Osteocyte (in vitro differentiated cells): ENCODE data around the gene CHST11. TPM values are rescaled to one million over a fixed set of nuclear protein-coding genes. Genes with fewer than 3 reads are reported as not detected.

Source experiments
- DNase-seq: peaks from one replicate; pipeline ENCODE4 v3.0.0; 2021; ENCODE audit warnings: mixed read lengths; ENCODE audit not compliant: unreplicated experiment; ENCODE audit errors: extremely low spot score
- H3K27ac Mint-ChIP-seq: one replicate; pipeline ENCODE4 v1.8.0; 2021; ENCODE audit warnings: mild to moderate bottlenecking, mixed read lengths; ENCODE audit not compliant: unreplicated experiment
- H3K27me3 Mint-ChIP-seq: one replicate; pipeline ENCODE4 v1.8.0; 2021; ENCODE audit warnings: mixed read lengths; ENCODE audit not compliant: unreplicated experiment
- H3K36me3 Mint-ChIP-seq: one replicate; pipeline ENCODE4 v1.8.0; 2021; ENCODE audit warnings: mixed read lengths; ENCODE audit not compliant: unreplicated experiment
- H3K4me1 Mint-ChIP-seq: one replicate; pipeline ENCODE4 v1.8.0; 2021; ENCODE audit warnings: mixed read lengths; ENCODE audit not compliant: unreplicated experiment
- H3K4me3 Mint-ChIP-seq: one replicate; pipeline ENCODE4 v1.8.0; 2021; ENCODE audit warnings: mild to moderate bottlenecking, moderate library complexity, mixed read lengths; ENCODE audit not compliant: unreplicated experiment
- H3K9me3 Mint-ChIP-seq: one replicate; pipeline ENCODE4 v1.8.0; 2021; ENCODE audit warnings: mixed read lengths; ENCODE audit not compliant: unreplicated experiment
- total RNA-seq: library from RNA; stranded (reverse); gene quantifications from 2 replicates; pipeline ENCODE4 v1.2.1, GENCODE V29; 2021
- TF ChIP-seq, protein P1 (sequence below): fragments of 200-600 bp; sonication (generic); IDR thresholded peaks from 2 replicates; pipeline ENCODE4 v1.5.0; 2021; ENCODE audit warnings: antibody characterized with exemption, mild to moderate bottlenecking, moderate library complexity

The CHST11 gene
- total RNA-seq, 1 donor from 2014 or later: 7.5 TPM

DNA sequence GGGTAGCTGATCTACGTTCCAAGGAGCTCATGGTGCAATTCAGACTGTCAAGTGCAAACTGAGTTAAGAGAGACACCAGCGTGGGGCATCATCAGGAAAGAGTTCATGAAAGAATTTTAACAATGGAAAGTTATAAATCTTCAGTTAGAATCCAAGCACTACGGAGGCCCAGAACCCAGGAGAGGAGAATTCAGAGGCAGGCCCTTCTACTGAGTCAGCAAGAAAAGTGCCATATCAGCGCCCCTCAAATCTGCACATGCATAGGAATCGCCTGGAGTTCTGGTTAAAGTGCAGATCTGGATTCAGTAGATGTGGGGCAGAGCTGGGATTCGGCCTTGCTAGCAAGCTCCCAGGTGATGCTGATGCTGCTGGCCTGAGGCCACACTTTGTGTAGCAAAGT lies 45.9 kb downstream of the CHST11 start:
- no peak for DNase-seq
- no peaks in the 10 kb centered on the region for H3K9me3 Mint-ChIP-seq
- TF ChIP-seq, protein P1, sequence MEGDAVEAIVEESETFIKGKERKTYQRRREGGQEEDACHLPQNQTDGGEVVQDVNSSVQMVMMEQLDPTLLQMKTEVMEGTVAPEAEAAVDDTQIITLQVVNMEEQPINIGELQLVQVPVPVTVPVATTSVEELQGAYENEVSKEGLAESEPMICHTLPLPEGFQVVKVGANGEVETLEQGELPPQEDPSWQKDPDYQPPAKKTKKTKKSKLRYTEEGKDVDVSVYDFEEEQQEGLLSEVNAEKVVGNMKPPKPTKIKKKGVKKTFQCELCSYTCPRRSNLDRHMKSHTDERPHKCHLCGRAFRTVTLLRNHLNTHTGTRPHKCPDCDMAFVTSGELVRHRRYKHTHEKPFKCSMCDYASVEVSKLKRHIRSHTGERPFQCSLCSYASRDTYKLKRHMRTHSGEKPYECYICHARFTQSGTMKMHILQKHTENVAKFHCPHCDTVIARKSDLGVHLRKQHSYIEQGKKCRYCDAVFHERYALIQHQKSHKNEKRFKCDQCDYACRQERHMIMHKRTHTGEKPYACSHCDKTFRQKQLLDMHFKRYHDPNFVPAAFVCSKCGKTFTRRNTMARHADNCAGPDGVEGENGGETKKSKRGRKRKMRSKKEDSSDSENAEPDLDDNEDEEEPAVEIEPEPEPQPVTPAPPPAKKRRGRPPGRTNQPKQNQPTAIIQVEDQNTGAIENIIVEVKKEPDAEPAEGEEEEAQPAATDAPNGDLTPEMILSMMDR: no peak
- peaks cover 5% of the 10 kb centered on the region for H3K4me1 Mint-ChIP-seq
- no peak overlapping the region for H3K27ac Mint-ChIP-seq
- H3K4me3 Mint-ChIP-seq: no peak overlapping the region
- H3K27me3 Mint-ChIP-seq: no peaks in the 10 kb centered on the region
- no peaks in the 10 kb centered on the region for H3K36me3 Mint-ChIP-seq

DNA sequence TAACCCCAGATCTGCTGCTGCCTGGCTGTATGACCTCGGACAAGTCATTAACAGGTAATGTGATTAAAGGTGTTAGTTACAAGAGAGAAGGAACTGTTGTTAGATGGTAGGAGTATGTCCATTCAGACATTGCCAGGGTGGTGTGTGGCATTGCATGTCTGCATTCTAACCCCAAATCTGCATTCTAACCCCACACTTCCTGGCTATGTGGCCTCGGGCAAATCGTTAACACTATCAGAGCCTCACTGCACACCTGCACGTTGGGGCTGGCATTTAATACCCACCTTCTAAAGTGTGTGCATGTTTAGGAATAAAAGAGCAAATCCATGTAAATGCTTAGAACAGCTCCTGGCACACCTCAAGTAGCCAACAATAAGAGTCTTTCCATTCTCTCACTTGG lies 46.4 kb downstream of the CHST11 start:
- TF ChIP-seq, protein P1: no peak
- H3K4me3 Mint-ChIP-seq: no peak overlapping the region
- no peaks in the 10 kb centered on the region for H3K9me3 Mint-ChIP-seq
- H3K4me1 Mint-ChIP-seq: peaks cover 5% of the 10 kb centered on the region
- no peak for DNase-seq
- no peaks in the 10 kb centered on the region for H3K27me3 Mint-ChIP-seq
- H3K36me3 Mint-ChIP-seq: no peaks in the 10 kb centered on the region
- H3K27ac Mint-ChIP-seq: no peak overlapping the region

DNA sequence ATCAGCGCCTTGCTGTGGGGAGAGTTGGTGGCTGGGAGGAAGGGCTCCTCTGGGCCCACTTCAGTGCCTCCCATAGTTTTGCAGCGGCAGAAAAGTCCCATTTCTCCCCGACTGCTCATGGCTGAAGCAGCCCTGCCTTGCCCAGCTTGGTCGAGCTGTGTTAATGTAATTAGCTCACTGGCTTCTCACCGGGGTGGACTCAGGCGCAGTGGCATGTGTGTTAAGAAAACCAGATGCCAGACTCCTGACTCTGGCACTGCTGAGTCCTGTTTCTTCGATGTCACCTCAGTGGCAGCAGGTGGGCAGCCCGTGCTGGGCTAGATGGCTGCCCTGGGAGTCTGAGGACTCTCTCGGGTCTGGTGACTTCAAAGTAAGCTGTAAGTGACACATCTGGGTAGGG lies 47.4 kb downstream of the CHST11 start:
- Mint-ChIP-seq H3K4me1 (peaks cover 5% of the 10 kb centered on the region), H3K27ac (no peak overlapping the region), H3K9me3 (no peaks in the 10 kb centered on the region), H3K36me3 (no peaks in the 10 kb centered on the region), H3K27me3 (no peaks in the 10 kb centered on the region), H3K4me3 (no peak overlapping the region)
- TF ChIP-seq, protein P1: no peak
- DNase-seq: no peak

DNA sequence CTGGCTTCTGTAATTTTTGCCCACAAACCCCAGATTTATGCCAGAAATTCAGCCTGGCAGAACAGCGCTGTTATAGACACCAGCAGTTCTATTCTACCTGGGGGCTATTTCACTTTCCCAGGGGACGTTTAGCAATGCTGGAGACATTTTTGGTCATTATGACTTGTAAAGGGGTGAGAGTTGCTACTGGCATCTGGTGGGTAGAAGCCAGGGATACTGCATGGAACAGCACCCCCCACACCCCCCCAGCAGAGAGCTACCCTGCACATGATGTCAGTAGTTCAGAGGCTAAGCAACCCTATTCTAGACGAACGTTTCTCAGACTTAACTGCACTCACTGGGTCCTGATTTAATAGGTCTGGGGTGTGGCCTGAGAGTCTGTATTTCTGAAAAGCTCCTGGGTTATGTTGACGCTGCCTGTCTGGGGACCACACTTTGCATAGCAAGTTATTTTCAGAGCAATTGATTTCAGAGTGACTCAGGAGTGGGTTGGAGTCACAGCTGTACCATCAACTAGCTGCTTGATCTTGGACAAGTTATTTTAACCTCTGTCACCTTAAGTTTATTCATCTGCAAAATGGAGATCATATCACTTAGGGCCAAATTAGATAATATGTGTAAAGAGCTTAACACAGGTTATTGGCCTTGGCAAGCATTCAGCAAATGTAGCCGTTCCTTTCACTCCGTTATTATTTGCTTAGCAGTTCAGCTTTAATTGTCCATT lies 48.5 kb downstream of the CHST11 start:
- TF ChIP-seq, protein P1: no peak
- Mint-ChIP-seq H3K4me1 (peaks cover 5% of the 10 kb centered on the region), H3K4me3 (no peak overlapping the region), H3K27ac (no peak overlapping the region), H3K27me3 (no peaks in the 10 kb centered on the region), H3K9me3 (no peaks in the 10 kb centered on the region), H3K36me3 (no peaks in the 10 kb centered on the region)
- no peak for DNase-seq

DNA sequence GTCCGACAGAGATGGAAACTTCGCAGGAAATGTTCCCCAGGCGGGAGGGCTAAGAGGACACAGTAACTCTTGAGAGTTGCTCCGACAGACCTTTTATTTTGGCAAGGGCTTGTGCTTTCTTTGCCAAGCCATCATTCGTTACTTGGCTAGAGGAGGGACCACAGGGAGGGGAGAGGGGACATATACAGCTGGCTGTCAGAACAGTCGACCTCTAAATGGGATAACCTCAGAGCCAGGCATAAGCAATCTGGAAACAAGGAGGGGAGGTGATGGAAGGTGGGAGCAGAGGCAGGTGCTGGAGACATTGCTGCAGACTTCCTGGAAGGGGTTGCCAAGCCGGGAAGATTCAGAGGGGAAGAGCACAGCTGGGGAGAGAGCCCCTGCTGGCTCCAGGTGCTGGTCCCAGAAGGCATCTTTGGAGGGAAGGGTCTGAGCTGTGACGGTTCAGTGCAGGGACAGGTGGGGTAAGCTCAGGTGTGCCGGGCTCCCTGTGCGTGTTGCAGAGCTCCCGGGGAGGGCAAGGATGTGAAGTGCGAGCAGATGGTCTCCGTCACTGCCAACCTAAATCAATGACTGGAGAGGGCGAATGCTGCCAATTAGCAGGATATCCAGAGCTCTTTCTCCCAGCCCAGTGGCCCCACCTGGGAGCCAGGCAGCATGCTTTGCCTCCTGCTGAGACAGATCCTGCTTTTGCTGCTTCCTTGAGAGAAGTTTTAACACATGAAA lies 50.1 kb downstream of the CHST11 start:
- no peak overlapping the region for H3K4me3 Mint-ChIP-seq
- TF ChIP-seq, protein P1: no peak
- no peak overlapping the region for H3K27ac Mint-ChIP-seq
- peaks cover 10% of the 10 kb centered on the region for H3K4me1 Mint-ChIP-seq
- no peaks in the 10 kb centered on the region for H3K27me3 Mint-ChIP-seq
- no peaks in the 10 kb centered on the region for H3K36me3 Mint-ChIP-seq
- DNase-seq: no peak
- no peaks in the 10 kb centered on the region for H3K9me3 Mint-ChIP-seq
